Measurements from ENCODE around the gene LMBR1L.

LMBR1L gene

DNA sequence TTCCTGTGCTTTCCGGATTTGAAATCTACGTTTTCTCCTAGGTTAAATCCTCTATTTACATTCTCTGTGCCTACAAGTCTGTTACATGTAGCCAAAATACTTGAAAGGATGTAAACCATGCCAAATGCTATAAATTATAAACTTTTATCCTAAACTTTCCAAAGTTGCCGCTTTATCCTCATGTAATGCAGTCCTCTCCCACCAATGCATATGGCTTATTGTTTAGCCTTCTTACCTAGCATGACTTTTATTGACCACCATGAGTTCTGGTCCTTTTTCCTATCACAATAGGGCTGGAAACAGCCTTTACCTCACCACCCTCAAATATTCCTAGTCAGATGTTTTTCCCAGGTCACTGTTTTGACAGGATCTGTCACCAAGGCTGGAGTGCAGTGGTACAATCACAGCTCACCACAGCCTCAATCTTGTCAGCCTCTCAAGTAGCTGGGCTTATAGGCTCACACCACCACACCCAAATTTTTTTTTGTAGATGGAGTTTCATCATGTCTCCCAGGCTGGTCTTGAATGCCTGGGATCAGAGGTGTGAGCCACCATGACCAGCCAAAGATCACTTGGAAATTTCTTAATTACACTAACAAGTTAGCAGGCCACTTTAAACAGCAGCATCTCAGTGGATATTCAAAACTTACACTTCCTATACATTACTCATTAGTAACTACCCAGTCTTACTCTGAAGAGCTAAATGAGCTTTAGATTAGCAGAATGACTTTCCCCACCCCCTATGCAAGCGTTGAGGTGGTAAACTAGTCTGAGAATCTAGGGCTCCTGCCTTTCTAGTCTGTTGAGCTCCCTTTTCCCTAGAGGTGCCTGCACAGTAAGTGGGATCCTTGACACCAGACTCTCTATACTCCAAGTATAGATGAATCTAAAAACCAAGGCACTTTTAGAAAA is 16.5 kb upstream of the LMBR1L start:
- DNase-seq (ENCODE audit: insufficient read length, low spot score) (no peak), FAIRE-seq (no peak)

GRCh38 chr12:49121047-49121696 is 10.5 kb upstream of the LMBR1L start:
- DNase-seq (ENCODE audit: insufficient read length, low spot score), result peak; percentile 80
- FAIRE-seq, result peak; percentile 52

GRCh38 chr12:49111206-49111605 is 559 bp upstream of the LMBR1L start:
- no peak for FAIRE-seq
- DNase-seq (ENCODE audit: insufficient read length, low spot score), result no peak

GRCh38 chr12:49109641-49110463 is 795 bp downstream of the LMBR1L start:
- no peak for FAIRE-seq
- peak; percentile 37 for DNase-seq (ENCODE audit: insufficient read length, low spot score)

GRCh38 chr12:49108958-49109404 is 1.7 kb downstream of the LMBR1L start:
- FAIRE-seq, result no peak
- DNase-seq (ENCODE audit: insufficient read length, low spot score), result no peak

DNA sequence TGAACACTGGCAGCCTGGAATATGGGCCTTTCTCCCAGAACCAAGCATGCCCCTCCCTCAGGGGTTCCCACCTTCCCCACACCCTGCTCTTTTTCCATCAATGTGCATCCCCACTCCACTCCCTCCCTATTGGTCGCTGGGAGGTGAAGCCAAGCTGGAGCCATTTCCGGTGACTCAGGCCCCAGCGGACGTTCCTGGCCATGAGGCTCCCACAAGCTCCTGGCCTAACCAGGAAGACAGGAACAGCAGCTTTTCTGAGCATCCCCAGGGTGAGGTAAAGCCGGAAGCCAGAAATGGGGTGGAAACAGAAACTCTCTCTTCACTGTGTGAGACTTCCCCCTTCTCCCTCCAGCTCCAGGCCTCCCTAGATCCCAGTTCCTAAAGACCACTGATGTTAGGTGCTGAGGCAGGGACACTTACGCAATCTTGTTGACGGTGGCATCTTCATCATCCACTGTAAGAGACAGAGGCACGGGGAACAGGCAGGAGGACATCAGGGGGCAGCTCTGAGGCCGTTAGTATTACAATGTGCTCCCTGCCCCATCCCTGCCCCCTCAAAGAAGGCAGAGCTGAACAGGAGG is 5.1 kb downstream of the LMBR1L start:
- DNase-seq (ENCODE audit: insufficient read length, low spot score), result no peak
- no peak for FAIRE-seq

DNA sequence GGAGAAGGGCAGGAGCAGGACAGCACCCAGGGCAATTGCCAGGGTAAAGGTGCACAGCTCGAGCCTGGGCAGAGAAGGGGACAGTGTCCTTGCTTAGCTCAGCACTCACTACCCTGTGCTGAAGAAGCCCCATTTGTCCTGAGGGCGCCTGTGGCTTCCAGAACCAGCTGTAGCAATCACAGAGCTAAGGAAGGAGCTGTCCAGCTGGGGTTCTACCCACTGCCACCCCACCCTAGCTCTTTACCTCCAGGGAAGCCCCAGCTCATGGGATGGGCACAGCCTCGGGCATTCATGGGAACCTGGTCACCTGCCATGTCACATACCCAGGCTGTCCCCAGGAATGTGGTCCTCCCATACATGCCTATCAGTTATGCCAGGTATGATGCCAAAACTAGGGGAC is 5.8 kb downstream of the LMBR1L start:
- FAIRE-seq (no peak), DNase-seq (ENCODE audit: insufficient read length, low spot score) (no peak)

GRCh38 chr12:49100380-49100779 is 10.3 kb downstream of the LMBR1L start:
- no peak for DNase-seq (ENCODE audit: insufficient read length, low spot score)
- no peak for FAIRE-seq

DNA sequence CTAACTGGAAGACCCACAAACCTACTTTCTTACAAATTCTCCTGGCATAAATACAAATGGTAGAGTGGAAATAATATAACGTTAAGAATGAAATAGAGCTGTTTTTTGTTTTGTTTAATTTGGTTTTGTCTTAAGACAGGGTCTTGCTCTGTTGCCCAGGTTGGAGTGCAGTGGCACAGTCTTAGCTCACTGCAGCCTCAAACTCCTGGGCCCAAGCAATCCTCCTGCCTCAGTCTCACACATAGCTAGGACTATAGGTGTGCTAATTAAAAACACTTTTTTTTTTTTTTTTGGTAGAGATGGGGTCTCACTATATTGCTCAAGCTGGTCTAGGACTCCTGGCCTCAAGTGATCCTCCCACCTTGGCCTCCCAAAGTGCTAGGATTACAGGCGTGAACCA is 11.9 kb downstream of the LMBR1L start:
- FAIRE-seq, result no peak
- no peak for DNase-seq (ENCODE audit: insufficient read length, low spot score)

DNA sequence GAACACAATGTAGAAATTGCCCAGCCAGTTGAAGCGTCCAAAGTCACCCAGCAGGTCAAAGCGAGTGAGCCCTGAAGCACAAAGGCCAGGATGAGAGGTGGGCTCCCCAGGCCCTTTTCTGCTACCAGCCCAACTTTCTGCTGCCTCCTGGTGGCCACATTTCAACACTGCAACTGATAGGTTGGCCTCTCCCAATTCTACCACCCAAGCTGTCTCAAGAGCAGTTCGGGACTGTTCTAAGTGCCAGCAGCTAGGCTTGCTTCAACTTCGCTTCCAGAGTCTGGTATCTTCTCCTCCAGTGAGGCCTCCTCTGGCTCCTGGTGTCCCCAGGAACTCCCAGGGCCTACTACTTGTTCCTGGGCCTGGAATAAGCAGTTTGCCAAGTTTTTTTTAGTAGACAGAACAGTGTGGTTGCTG is 12.6 kb downstream of the LMBR1L start:
- FAIRE-seq, result peak; percentile 76
- peak; percentile 53 for DNase-seq (ENCODE audit: insufficient read length, low spot score)

DNA sequence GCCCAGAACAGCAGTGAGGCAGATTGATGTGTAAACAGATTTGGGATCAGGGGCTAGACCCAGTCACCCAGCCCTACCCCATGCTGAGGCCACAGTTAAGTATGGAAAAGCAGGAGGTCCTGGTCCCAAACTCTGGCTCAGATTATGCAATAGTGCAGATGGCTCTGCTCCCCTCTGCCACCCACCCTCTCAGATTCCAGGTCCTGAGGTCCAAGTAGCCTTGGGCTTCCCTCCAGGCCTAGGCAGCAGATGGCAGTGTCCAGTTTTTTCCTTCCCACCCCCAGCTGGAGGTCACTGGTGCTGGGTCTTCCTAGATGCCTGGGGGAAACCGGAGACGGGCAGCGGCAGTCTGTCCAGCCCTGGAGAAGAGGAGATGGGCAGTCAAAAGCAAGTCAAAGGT is 13.3 kb downstream of the LMBR1L start:
- FAIRE-seq, result no peak
- no peak for DNase-seq (ENCODE audit: insufficient read length, low spot score)

DNA sequence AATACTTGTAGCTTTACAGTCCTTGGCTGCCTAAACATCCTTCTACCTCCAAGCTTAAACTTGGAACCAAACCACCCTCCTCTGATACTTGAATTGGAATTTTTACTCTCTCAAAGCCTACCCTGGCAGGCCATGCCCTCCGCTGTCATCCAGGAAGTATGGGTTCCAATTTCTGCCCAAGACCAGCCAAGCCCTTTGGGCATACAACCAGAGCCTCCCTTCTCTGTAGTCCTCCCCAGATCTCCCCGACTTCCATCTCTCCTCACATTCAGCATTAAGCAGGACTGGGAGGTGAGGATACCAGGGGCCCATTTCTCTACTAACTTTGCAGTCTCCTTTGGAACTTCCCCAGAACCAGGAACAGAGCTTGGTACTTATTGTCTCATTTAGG is 15.7 kb downstream of the LMBR1L start:
- FAIRE-seq (no peak), DNase-seq (ENCODE audit: insufficient read length, low spot score) (no peak)

DNA sequence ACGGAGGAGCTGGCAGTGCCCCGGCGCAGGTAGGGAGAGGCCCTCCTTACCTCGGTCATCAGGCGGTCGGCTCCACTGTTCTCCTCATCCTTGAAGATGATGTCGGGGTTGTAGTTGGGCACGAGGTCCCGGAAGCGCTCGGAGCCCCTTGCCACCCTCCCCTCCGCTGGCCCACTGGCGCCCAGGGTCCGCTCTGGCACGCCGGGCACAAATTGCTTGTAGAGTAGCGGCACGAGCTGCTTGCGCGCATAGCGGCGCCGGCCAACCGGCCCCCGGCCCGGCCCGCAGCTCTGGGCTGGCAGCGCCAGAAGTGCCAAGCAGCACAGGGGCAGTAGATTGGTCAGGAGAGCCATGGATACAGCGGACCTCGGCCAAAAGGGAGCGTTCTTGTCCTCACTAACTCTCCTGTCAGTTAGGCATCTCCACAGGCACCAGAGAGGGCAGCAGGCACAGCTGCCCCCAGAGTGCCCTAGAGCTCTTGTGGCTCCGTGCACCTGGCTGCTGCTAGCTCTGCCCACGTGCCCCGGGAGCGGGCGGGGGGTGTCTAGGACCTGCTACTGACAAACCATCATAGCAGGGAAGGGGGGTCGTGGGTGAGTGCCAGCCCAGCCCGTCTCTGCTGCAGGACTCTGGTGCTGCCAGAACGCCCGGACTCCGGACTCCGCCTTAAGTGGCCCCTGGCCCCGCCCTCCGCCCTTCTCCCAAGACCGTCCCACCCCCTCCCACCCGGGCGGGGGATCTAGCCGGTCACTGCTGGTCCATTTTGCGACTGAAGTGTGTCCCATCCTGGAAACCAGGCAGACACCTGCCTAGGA is 16.3 kb downstream of the LMBR1L start, which contains the start of gene DHH:
Gene DHH (minus strand): TSS at position 642 of the 815 bp plus-strand sequence. CDS start 289 bp downstream, at position 353.
- DNase-seq (ENCODE audit: insufficient read length, low spot score) (no peak), FAIRE-seq (no peak)

DNA sequence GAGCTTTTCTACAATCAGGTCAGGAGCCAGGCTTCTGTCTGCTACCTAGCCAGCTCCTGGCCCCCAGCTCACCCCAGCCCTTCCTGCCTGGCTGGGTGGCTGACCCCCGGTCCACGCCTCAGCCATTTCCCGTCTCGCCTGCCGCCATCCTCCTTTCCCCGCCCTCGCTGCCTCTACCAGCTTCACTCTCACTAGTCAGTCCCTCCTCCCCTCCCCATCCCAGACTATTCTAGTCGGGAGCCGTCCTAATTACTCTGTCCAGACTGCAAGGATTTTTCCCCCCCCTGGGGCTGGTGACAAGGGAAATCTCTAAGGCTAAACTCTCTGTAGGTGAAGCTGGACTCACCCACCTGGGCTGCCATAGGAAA is 16.9 kb downstream of the LMBR1L start:
- FAIRE-seq (no peak), DNase-seq (ENCODE audit: insufficient read length, low spot score) (no peak)

- DNase-seq (ENCODE audit: insufficient read length, low spot score) (no peak), FAIRE-seq (no peak)
Observed at GRCh38 chr12:49092816-49093406, 17.7 kb downstream of the LMBR1L start.

DNA sequence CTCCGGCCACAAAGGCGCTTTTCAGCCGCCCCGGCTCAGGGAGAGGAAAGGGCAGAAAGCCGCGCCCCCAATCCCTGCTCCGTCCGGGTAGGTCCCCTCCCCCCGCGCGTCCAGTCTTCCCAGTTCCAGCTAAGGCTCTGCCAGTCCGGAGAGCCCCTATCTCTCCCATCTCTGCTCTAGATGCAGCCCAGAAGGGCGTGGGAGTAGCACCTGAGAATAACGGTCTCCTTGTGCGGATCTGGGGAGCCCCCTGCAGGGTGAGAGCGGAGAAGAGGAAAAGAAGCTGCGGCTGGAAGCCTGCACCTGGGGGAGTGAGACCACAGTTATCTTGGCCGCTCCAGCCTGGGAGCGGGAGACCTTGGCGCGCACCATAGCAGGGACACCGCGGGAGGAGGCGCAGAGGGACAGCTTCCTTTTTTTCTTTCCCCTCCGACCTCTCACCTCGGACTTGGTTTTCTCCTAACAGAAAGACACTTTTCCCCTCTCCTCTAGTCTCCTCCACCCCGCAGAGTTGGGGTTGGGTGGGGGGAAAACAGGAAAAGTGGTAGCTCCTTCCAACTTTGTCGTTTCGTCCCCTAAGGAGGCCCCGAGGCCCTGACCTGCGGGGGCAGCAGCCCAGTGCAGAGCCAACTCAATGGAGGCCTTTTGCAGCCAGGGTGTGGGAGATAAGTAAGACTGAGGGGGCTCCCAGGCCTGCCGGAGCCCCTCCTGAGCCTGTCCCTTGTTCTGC is 18.4 kb downstream of the LMBR1L start:
- FAIRE-seq (no peak), DNase-seq (ENCODE audit: insufficient read length, low spot score) (peak; percentile 69)

GRCh38 chr12:49091836-49092085 is 18.9 kb downstream of the LMBR1L start:
- FAIRE-seq (no peak), DNase-seq (ENCODE audit: insufficient read length, low spot score) (no peak)

- no peak for FAIRE-seq
Observed at GRCh38 chr12:49091056-49091835, 19.4 kb downstream of the LMBR1L start.

More at GRCh38 chr12:49091056-49091835, 19.4 kb downstream of the LMBR1L start:
- DNase-seq (ENCODE audit: insufficient read length, low spot score), result no peak
